GM19351 (cell line): ENCODE data around the gene ITPKC.

ENCODE experiments used
- ATAC-seq: cut with Tn5 transposase; IDR thresholded peaks from one replicate; pipeline ENCODE4 v1.9.1; 2021; ENCODE audit warnings: mild to moderate bottlenecking, moderate library complexity; ENCODE audit not compliant: unreplicated experiment

Gene ITPKC

DNA sequence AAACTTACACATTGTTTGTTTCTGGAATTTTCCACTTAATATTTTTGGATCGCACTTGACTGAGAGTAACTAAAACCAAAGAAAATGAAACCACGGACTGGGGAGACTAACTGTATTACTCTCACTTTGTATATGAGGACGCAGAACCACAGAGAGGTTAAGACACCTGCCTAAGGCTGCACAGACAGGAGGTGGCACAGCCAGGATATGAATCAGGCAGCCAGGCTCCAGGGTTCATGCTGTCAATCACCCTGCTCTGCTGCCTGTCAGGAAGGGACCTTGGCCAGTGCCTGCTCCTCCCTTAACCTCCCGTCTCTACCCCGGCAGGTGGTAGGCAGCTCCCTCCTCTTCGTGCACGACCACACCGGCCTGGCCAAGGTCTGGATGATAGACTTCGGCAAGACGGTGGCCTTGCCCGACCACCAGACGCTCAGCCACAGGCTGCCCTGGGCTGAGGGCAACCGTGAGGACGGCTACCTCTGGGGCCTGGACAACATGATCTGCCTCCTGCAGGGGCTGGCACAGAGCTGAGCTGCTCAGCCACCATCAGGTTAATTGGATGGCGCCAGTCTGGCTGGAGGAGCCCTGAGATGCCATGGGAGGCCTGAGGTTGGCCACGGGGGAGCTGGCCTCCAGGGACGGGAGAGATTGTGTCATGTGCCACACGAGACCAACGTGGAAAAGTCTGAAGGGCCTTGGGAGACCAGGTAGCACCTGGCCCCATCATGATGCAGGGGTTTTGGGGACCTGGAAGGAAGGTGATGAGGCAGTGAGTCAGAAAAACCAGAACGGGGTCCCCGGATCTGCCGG is 22.3 kb downstream of the ITPKC start:
- ATAC-seq: no peak

DNA sequence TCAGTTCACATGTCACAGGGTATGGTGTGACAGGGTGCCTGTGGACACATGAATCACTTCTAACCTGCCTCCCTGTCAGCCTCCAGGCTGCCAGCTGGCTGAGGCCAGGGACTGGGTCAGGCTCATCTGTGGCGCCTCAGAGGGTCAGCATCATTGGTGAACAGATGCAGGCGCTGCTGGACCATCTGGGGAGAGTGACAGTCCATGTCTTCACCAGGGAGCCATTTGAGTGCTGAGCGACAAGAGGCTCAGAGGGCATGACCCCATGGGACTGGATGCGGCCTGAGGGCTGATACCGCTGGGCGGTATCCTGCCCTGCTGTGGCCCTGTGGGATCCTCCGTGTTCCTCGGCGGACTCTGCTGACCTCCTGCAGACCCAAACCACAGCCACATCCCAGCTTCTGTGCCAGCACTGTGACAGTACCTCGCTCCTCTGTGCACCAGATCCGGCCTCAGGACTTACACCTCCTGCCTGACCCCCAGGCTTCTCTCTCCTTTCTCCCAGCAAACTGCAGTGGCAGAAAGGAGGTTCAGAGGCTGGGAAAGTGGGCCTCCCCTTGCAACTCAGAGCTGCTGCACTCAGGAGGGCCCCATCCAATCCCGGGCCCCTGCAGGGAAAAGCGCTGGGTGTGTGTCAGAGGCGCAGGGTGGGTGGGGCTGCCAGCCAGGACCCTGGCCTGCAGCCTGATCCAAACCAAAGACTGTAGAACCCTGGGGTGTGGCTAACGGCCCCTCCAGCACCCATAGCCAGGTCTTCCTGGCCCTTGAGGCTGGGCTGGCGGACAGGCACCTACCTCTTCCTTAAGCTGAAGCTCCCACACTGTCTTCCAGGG is 23.2 kb downstream of the ITPKC start:
- ATAC-seq: no peak

DNA sequence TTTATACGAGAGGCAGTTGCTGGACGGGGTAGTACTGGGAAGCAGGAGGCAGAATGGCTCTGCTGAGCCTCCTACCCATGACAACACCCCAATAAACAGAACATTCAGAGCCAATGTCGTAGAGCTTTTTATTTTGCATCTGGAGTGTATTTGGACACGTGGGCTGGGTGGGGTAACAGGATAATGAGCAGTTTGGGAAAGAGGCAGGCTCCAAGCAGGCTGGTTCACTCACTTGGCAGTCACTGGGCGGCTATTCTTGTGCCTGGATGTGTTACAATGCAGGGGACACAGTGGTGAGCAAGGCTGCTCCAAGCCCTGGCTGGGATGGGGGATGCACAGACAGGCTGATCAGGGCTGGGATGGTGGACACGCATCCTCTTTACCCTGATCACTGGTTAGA is 23.8 kb downstream of the ITPKC start:
- no peak for ATAC-seq

DNA sequence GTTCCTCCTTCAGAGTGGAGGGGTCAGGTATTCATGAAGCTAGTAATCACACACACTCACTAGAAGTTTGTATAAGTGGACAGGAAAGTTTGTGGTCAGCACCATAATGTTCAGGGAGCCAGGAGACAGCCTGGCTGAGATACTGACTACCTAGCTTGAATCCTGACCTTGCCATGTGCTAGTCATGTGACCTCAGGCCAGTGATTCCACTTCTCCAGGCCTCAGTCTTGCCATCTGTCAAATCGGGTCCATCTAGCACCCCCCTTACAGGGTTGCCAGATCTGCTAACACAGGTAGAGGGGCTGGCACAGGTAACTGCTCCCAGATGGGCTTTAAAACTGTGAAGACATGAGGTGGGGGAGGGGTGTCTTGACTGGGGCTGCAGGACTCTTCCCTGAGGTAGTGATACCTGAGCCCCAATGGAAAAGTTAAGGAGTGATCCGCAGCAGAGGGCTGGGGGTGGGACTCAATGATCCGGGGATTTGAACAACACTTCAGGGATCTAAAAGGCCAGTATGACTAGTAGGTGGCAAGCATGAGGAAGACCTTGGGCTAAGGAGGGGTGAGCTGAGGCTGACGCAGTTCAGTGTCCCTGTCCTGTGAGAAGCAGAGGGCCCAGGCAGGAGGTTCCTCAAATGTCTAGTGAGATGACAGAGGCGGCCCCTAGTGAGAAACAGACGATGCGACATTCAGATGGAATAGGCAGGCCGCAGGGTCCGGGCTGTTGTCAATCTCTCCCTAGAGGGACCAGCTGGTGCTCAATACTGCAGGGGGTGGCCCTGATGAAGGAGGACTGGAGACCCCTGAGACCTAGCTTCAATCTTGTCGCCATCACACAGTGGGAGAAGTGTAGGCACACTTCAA is 24.8 kb downstream of the ITPKC start:
- ATAC-seq: no peak

DNA sequence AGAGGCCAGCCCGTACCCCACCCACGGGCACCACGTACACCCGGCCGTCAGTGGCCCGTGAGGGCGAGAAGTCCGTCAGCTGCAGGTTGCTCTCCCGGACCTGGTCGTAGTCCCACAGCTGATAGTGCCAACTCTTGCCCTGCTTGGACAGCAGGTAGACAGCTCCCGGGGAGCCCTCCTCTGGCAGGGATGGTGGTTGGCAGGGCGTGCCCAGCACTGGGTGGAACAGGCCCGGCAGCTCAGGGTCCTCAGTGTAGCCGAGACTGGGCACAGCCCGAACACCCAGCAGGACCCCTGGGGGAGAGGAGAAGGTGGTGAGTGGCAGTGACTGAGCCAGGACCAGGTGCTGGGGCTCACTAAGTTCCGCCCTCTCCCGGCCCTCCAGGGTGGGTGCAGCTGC is 25.6 kb downstream of the ITPKC start:
- no peak for ATAC-seq

DNA sequence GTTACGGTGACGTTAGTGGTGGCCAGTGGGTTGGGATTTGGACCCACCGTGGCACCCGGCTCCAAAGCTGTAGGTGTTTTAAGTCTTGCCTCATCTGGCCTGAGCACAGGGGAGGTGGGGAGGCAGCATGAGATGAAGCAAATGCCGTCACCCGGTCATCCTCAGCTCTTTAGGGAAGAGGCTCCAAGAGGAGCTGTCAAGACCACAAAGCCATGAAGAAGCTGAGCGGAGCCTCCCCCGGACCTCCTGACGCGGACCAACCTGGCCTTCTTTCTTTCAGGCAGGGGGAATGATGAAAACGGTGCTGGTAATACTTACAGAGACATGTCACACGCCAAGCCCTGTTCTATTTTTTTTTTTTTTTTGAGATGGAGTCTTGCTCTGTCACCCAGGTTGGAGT is 26.0 kb downstream of the ITPKC start:
- no peak for ATAC-seq

DNA sequence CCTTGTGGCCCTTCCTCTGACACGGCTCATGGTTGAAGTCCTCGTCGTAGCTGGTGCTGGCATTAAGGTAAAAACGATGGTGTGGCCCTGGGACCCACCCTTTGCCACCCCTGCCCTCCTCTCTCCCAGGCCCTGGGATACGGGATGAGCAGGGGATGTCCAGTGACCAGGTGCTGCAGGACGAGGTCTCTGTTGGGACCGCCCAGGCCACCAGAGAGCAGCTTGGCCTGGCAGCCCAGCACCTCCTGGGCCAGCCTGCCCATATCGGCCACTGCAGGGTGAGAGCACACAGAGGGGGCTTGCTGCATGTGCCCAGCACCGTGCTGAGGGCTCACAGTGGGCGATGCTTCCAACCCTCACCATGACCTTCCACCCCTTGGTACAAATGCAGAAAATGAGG is 27.0 kb downstream of the ITPKC start:
- ATAC-seq: no peak

DNA sequence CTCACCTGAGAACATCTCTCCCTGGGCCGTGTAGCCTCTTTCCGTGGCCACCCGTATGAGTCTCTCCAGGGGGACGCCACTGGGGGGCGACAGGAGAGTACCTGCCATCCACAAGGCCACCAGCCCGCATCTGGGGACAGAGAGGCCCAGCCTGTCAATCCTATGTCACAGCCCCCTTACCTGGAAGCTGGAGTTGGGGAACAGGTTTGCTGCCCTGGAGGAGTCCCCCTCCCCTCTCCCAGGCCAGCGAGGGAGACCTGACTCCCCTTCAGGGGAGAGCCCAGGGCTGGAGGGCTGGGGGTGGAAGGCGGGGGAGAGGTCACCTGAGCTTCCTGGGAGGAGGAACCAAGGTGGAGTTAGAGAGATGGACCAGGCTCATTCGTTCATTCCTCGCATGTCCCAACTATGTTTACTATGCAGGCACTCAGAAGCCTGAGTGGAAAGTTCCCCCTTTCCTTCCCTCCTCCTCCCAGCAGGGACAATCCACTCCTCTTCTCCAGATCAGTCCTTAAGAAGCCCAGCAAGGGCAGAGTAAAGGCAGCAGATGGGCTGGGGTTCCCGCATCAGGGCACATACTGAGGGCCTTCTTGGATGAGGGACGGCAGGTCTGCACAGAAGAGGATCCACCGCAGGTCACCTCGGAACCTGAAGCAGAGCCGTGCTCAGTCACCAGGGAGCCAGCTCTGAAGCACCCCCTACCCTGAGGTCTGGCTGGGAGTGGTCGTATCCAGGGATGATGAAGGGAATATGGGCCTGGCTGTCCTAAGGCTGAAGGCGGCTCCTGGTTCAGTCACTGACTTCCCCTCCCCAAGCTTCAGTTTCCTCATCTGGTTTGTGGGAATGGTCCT is 27.9 kb downstream of the ITPKC start:
- ATAC-seq: no peak

DNA sequence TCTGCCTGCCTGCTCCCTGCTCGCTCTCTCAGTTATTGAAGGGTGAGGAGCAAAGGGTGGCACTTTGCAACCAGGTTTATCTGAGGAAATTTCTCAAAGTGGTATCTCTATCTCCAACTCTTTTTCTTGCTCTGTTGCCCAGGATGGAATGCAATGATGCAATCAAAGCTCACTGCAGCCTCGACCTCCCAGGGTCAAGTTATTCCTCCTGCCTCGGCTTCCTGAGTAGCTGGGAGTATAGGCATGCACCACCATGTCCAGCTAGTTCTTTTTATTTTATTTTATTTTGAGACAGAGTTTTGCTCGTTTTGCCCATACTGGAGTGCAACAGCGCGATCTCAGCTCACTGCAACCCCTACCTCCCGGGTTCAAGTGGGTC is 28.5 kb downstream of the ITPKC start:
- no peak for ATAC-seq

DNA sequence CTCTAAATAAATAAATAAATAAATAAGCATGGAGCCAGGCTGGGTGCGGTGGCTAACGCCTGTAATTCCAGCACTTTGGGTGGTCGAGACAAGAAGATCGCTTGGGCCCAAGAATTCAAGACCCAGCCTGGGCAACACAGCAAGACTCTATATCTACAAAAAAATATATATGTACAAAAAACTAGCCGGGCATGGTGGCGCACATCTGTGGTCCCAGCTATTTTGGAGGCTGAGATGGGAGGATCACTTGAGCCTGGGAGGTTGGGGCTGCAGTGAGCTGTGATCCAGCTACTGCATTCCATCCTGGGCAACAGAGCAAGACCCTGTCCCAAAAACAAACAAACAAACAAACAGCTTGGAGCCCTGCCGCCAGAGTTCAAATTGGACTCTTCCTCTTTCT is 30.6 kb downstream of the ITPKC start:
- no peak for ATAC-seq

DNA sequence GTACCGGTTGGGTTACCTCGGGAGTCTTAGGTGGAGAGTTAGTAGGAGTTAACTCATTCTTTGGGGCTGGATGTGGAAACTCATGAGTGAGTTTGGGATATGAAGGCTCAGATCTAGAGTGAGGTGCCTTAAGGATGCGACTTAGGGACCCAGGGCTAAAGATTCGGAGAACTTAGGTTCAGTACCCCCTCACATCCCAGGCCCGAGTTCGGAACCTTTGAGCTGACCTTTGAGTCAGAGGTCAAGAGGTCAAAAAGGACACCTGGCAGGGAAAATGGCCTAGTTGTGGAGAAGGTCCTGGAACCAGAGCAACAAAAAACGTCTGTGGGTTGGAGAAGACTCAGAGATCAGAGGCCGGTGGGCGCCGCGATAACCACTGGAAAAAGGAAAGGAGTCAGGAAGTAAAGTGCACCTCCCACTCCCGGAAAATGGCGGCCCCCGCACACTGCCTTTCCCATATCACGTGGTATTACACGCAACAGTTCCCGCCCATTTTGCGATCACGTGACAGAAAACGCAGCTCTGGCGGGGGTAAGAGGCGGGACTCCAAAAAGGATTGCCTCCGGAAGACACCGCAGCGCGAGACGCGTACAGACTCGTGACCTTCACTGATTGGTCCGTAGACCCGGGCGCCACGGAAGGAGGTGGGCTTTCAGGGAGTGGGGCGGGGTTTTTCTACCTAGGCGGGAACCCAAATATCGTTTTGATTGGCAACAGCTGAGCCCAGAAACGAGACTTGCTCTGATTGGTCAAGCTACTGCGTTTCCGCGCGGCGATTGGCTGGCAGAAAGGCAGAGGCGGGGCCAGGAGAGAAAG is 33.4 kb downstream of the ITPKC start, which contains the start of gene ACTMAP:
Gene ACTMAP (minus strand): TSS at position 420 of the 816 bp plus-strand sequence. CDS start 674 bp downstream, outside the sequence.
- ATAC-seq: peak; percentile 80

DNA sequence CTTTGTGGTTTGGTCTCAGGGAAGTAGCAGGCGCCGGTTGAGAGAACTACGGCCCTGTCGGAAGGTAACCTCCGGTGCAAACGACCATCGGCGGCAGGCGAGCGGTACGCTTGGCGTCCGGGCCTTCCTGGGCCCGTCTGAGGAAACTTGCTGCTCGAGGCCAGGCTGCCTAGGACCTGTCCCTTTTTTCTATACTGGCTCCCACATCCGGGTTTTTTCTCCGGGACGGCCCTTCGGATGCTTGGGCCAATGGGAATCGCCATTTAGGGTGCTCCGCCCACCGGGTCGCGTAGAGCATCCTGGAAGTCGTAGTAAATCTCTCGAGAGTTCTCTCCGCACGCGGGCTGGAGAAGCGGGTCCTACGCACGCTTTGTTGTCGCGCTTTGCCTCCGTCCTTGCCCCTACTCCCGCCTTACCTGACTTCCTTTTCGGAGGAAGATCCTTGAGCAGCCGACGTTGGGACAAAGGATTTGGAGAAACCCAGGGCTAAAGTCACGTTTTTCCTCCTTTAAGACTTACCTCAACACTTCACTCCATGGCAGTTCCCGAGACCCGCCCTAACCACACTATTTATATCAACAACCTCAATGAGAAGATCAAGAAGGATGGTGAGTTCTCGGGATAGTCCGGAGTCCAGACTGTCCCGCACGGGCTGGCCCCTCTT is 34.1 kb downstream of the ITPKC start, which contains the start of gene SNRPA:
Gene SNRPA (plus strand): TSS at position 330 of the 664 bp plus-strand sequence. CDS start 206 bp downstream, at position 536.
- ATAC-seq: peak; percentile 53

DNA sequence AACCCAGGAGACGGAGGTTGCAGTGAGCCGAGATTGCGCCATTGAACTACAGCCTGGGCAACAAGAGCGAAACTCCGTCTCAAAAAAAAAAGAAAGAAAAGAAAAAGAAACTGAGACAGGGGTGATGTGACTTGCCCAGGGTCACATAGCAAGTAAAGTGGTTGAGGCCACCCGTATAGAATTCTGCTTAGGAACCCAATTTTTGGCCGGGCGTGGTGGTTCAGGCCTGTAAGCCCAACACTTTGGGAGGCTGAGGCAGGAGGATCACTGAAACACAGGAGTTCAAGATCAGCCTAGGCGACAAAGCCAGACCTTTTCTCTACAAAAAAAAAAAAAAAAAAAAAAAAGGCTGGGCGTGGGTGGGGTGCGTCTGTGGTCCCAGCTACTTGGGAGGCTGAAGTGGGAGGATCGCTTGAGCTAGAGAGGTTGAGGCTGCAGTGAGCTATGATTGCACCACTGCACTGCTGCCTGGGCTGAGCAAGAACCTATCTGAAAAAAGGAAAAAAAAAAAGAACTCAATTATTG is 35.4 kb downstream of the ITPKC start:
- no peak for ATAC-seq

DNA sequence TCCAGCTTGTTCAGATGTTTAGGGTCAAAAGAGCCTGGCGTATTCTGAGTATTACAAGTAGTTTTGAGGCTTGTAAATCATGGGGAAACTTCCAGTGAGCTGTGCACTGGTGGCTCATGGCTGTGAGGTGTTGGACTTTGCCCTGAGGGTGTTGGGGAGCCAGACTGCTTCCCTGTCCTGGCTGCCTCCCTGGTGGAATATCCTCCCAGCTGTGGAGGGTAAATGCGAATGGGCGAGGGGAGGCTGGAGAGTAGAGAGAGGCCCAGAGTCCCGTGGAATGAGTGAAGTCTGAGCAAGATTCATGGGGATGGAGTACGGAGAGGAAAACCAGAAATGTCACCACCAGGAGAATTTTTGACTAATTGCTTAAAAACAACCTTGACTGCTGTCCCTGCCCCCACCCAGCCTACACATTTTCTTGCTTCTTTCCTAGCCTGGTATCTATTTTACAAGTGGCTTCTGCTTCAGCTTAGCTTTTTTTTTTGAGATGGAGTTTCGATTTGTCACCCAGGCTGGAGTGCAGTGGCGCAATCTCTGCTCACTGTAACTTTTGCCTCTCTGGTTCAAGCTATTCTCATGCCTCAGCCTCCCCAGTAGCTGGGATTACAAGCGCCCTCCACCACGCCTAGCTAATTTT is 37.8 kb downstream of the ITPKC start:
- no peak for ATAC-seq

DNA sequence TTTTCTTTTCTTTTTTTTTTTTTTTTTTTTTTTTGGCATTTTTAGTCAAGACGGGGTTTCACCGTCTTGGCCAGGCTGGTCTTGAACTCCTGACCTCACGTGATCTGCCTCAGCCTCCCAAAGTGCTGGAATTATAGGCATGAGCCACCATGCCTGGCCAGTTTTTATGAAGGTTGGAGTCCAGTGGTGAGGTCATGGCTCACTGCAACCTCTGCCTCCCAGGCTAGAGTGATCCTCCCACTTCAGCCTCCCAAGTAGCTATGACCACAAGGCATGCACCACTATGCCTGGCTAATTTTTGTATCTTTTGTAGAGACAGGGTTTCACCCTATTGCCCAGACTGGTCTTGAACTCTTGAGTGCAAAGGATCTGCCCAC is 38.3 kb downstream of the ITPKC start:
- ATAC-seq: no peak

DNA sequence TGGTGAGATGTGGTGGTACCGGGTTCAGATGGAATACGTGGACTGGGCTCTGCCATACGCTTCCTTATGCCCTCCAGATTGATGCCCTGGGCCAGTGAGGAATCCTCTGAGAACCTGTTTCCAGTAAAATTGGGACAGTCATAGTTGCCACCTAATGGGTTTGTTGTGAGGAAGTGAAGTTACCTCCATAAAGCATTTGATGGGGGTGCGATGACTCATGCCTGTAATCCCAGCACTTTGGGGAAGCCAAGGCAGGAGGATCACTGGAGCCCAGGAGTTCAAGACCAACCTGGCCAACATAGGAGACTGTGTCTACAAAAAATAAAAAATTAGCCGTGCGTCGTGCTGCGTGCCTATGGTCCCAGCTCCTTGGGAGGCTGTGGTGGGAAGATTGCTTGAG is 38.9 kb downstream of the ITPKC start:
- ATAC-seq: no peak

DNA sequence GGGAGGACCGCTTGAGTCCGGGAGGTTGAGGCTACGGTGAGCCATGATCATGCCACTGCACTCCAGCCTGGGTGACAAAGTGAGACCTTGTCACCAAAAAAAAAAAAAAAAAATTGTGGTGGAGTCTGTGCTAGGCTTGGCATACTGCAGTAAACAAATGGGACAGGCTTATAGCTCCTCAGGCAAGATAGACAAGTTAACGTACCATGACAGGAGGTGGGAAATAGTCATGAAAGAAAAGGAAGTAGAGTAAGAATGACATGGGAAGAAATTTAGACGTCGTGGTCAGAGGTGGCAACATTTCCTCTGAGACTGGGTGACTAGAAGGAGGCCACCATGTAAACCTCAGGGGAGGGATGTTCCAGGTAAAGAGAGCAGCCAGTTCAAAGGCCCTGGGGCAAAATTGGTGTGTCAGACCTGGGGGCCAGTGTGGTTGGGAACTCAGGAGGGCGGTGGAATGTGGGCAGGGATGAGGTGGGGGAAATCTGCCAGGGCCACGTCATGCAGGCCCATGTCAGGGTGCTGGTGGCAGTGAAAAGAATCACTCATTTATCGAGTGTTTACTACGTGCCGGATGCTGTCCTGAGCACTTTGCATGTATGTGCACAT is 39.7 kb downstream of the ITPKC start:
- ATAC-seq: no peak

DNA sequence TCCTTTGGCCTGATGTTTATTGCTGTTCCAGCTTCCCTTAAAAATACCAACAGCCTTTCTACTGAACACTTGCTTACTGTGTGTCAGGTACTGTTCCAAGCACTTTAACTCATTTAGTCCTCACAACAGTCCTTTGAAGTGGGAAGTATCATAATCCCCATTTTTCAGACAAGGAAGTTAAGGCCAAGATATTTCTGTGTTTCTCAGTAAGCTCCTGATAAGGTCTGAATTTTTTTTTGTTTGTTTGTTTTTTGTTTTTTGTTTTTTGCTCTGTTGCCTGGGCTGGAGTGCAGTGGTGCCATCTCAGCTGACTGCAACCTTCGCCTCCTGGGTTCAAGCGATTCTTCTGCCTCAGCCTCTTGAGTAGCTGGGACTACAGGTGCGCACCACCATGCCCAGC is 41.6 kb downstream of the ITPKC start:
- ATAC-seq: no peak
